Pons (tissue), 1 donor: ENCODE data around the gene GNL1.
A peak's percentile ranks its signal among the peaks of the same experiment; 100 is the strongest.
"Not testable (repeated sequence)": the region's sequence is repeated elsewhere in the genome, so short reads cannot be mapped to it uniquely, and the experiment has no call there.

Source experiments
- DNase-seq: peaks from one replicate; pipeline ENCODE4 v3.0.0-alpha.2; 2016; ENCODE audit warnings: low spot score

The GNL1 gene

GRCh38 chr6:30530014-30530413 is 26.3 kb downstream of the GNL1 start:
- no peak for DNase-seq

DNA sequence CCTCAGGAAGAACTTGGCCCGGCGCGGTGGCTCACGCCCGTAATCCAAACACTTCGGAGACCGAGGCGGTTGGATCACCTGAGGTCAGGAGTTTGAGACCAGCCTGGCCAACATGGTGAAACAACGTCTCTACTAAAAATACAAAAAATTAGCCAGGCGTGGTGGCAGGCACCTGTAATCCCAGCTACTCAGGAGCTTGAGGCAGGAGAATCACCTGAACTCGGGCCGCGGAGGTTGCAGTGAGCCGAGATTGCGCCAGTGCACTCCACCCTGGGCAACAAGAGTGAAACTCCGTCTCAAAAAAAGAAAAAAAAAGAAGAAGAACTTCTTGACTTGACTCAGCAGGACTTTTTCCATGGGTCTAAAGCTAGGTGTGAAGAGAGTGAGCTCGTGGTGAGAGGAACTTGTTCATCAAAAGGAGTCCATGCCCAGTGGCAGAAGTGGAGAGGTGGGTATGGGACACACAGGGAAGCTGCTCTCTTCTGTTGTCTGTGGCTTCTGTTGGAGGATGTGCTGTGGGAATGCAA is 26.9 kb downstream of the GNL1 start:
- not testable (repeated sequence) for DNase-seq

DNA sequence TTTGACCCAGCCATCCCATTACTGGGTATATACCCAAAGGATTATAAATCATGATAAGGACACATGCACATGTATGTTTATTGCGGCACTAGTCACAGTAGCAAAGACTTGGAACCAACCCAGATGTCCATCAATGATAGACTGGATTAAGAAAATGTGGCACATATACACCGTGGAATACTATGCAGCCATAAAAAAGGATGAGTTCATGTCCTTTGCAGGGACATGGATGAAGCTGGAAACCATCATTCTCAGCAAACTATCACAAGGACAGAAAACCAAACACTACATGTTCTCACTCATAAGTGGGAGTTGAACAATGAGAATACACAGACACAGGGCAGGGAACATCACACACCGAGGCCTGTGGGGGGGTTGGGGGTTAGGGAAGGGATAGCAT is 29.8 kb downstream of the GNL1 start:
- DNase-seq: not testable (repeated sequence)

- DNase-seq: not testable (repeated sequence)
Observed at GRCh38 chr6:30521952-30522351, 34.3 kb downstream of the GNL1 start.

DNA sequence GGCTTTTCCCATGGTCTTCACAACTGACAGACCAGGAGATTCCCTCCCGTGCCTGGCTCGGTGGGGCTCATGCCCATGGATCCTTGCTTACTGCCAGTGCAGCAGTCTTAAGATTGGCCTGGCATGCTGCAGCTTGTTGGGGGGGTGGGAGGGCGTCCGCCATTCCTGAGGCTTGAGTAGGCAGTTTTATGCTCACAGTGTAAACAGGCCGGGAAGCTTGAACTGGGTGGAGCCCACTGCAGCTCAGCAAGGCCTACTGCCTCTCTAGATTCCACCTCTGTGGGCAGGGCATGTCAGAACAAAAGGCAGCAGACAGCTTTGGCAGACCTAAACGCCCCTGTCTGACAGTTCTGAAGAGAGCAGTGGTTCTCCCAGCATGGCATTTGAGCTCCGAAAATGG is 35.2 kb downstream of the GNL1 start:
- not testable (repeated sequence) for DNase-seq

DNA sequence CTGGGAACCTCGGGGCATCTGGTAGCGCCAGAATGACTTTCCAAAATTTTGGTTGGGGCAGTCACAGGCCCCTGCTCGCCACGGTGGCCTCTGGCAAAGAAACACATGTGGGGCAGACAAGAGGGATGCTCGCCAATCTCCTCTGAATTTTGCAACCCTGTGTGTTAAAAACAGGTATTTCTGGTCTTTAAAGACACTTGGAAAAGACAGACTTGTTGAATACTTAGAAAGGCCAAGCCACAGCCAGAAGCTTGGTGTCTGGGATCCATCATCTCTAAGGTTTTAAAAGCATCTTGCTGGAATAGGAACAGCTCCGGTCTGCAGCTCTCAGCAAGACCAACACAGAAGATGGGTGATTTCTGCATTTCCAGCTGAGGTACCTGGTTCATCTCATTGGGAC is 35.8 kb downstream of the GNL1 start:
- no peak for DNase-seq

DNA sequence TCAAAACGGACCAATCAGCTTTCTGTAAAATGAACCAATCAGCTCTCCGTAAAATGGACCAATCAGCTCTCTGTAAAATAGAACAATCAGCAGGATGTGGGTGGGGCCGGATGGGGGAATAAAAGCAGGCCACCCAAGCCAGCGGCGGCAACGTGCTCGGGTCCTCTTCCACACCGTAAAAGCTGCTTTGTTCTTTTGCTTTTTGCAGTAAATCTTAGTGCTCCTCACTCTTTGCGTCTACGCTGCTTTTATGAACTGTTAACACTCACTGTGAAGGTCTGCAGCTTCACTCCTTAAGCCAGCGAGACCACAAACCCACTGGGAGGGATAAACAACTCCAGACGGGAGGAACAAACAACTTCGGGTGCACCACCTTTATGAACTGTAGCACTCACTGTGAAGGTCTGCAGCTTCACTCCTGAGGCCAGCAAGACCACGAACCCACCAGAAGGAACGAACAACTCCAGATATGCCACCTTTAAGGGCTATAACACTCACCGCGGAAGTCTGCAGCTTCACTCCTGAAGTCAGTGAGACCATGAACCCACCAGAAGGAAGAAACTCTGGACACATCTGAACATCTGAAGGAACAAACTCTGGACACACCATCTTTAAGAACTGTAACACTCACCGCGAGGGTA is 37.7 kb downstream of the GNL1 start:
- DNase-seq: not testable (repeated sequence)

DNA sequence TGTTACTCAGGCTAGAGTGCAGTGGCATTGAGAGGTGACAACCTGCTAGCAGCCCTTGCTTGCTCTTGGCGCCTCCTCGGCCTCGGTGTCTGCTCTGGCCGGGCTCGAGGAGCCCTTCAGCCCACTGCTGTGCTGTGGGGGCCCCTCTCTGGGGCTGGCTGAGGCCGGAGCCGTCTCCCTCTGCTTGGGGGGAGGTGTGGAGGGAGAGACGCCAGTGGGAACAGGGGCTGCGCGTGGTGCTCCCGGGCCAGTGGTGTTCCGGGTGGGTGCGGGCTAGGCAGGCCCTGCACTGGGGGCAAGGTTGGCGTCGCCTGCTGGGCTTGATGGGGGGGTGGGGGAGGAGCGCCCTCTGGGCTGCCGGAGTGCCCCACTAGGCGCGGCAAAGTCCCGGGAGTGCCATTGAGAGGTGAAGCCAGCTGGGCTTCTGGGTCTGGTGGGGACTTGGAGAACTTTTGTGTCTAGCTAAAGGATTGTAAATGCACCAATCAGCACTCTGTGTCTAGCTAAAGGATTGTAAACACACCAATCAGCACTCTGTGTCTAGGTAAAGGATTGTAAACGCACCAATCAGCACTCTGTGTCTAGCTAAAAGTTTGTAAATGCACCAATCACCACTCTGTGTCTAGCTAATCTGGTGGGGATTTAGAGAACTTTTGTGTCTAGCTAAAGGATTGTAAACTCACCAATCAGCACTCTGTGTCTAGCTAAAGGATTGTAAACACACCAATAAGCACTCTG is 38.4 kb downstream of the GNL1 start:
- not testable (repeated sequence) for DNase-seq

DNA sequence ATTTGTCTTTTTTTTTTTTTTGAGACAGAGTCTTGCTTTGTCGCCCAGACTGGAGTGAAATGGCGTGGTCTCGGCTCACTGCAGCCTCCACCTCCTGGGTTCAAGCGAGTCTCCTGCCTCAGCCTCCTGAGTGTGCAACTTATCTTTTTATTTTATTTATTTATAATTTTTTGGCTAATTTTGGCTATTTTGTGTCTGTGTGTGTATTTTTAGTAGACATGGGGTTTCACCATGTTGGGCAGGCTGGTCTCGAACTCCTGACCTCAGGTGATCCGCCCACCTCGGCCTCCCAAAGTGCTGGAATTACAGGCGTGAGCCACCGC is 39.6 kb downstream of the GNL1 start:
- DNase-seq: not testable (repeated sequence)

DNA sequence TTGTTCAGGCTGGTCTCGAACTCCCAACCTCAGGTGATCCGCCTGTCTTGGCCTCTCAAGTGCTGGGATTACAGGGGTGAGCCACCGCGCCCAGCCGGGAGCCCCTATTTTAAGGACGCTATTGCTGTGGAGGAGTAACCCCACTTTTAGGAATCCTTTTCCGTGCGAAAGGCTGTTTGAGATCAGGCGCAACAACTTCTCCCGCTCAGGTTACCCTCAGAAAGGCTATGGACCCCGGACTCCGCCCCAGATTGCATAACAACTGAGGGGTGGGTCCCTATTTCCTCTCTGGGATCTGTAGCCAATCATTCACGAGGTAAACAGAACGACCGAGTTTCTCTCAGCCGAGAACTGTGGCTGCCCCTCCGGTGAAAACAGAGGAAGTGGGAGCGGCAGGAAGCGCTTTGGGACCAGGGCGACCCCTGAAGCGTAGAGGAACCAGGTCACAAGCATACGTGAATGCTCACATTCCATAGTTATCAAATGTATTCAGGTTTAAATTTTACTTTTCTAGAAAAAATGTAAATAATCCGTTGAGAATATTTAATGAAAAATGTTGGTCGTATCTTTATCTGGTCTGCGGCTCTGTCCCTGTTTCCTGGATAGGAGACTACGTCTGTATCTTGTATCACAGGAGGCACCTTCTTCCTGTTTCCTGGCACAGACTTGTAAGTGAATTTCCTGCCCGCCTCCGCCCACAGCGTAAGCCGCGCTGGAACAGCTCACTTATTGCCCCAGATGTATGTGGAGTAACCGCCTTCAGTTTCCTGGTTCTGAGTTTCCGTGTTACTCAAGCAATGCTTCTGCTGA is 40.1 kb downstream of the GNL1 start:
- peak; percentile 85 for DNase-seq

DNA sequence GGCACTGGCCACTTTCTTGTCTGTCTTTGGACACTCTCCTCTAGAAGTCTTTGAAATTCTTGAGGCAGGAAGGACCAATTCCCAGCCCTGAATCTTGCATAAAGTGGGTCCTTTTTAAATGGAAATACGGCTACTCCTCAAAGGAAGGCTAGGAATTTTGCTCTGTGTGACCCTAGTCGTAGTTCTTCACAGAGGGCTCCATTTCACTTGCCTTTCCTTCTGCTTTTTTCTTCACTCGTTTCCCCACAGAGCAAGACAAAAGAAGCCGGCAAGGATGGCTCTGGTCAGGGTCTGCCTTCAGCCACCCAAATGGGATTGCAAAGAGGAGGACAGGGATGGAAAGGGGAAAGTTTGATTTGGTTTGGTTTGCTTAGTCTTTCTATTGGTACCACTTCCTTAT is 41.2 kb downstream of the GNL1 start:
- DNase-seq: no peak

DNA sequence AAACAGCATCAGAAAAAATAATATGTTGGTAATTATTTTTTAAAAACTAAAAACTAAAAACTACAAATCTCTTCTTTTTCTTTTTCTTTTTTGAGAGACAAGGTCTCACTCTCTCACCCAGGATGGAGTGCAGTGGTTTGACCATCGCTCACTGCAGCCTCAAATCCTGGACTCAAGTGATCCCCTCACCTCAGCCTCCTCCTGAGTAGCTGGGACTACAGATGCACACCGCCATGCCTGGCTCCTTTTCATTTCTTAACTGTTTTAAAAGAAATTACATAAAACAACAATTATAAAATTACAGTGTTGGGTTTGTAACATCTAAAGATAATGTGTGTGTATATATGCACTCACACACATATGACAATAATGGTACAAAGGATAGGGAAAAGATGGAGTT is 42.8 kb downstream of the GNL1 start:
- DNase-seq: no peak

- DNase-seq: no peak
Observed at GRCh38 chr6:30511169-30511546, 45.1 kb downstream of the GNL1 start.

GRCh38 chr6:30510419-30511168 is 45.7 kb downstream of the GNL1 start:
- DNase-seq: no peak

- DNase-seq: peak; percentile 58
Observed at GRCh38 chr6:30508890-30509736, 47.2 kb downstream of the GNL1 start.

DNA sequence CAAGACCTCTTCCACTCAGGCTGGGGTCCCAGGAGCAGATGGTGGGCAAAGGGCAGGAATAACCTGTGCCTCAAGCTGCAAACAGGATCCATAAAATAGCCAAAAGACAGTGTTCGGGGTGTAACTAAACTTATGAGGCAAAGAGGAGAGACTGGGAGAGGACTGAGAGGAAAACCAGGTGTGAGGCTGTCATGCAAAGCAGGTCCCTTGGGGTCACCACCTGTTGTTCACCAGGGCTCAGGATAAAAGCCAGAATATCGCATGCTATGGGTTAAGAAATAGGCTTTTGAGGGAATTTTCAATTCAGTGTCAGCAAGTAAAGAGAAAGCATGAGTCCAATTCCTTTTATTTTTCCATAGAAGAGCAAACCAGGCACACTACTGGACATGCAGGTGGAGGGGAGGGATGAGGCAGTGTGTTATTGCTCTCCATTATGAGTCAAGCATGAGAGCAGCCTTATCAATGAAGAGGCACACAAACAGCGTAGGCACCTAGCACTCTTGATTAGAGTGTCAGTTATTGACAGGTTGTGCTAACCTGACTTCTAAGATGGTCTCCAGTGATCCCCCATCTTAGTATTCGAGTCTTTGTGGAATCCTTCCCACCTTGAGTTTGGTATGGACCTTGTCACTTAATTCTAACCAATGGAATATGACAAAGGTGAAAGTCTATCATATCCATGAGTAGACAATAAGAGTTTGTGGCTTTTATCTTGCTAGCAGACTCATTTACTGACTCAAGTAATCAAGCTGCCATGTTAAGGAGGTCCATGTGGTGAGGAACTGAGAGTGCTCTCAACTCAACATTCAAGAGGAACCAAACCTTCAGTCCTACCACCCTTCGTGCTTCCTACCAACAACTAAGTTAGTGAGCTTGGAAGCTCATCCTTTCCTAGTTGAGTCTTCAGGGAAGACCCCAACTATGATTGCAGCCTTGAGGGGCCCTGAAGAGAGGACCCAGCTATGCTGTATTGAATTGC is 48.2 kb downstream of the GNL1 start:
- DNase-seq: no peak

DNA sequence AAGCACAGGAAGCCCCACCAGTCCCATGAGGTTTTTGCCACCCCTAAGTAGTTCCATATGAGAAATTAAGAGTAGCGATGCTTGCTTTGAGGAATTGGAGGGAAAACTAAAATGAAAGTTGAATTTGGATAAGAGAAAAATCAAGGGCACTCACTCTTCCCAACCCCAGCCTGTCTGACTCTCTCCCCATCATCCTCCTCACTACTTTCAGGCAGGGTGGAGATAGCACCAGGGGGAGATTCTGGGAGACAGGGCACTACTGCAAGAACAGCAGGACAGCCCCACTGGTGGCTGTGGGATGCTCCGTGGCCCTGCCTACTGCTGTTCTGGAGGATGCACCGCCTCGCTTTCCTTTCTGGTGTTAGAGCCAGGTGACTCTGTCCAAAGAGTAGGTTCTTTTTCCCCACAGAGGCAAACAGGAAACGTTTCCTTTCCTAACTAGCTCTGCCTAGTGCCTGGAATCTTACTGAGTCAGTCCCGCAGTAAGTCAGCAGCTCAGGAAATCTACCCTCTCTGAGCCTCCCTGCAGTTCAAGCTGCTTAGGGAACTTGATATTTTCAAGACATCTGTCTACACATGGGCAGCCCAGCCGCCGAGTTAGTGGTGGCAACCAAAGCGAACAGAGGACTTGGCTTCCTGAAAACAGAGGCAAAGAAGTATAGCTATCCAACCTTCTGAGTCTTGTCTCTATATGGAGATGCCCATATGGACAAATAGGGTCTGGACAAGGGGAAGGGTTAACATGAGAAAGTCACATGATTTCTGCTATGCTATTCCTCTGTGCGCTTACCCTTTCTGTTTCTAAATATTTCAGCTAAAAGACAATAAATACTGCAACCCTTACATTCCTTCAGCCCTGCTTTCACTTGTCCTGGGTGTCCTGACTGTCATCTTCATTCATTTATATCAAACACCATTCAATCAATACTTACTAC is 55.6 kb downstream of the GNL1 start:
- DNase-seq: no peak

- not testable (repeated sequence) for DNase-seq
Observed at GRCh38 chr6:30498705-30499104, 57.6 kb downstream of the GNL1 start.

DNA sequence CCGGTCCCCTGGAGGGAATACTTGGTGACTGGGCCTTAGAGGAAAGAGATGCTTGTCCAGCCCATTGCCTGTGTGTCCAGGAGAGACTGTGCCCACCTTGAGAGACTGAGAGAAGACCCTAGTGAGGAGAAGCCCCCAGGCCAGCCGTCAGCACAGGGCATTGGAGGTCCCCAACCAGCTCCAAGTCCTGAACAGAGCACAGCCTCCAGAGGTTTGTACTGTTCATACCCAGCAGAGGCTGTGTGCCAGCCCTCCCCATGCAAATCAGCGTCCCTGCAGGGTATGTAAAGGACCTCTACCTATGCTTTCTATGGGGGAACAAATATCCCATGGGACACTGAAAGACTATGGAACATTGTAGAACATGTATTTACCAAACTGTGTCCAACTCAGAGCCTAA is 58.6 kb downstream of the GNL1 start:
- no peak for DNase-seq
